ENCODE measurements around the gene ANKFY1.

GRCh38 chr17:4185656-4186055 lies 78.1 kb downstream of the ANKFY1 start:
- no peak for TF ChIP-seq CTCF (IDR thresholded peaks at IDR 0.05 in 2 of 3, conservative IDR thresholded peaks at IDR 0.05 in 1 of 3; ENCODE audit: borderline replicate concordance in 1 of 3, insufficient read depth in 1 of 3, low read depth in 2 of 3, low read length in 2 of 3)
- TF ChIP-seq EGR1 (IDR thresholded peaks at IDR 0.05; ENCODE audit: low read depth): no peak
- no peak for TF ChIP-seq POLR2AphosphoS5 (IDR thresholded peaks at IDR 0.05; ENCODE audit: low read depth, low read length)
- no peak for TF ChIP-seq ZNF274 (IDR thresholded peaks at IDR 0.05; ENCODE audit: low read depth, low read length)

All from HCT116 (cell line).